SIG-M5 (cell line): Measurements from ENCODE around the gene ABCC1.
A peak's percentile ranks its signal among the peaks of the same experiment; 100 is the strongest.
"Not testable (repeated sequence)": the region's sequence is repeated elsewhere in the genome, so short reads cannot be mapped to it uniquely, and the experiment has no call there.

Source experiments
- DNase-seq: peaks from one replicate; lab custom pipeline; 2025; lab: John Stamatoyannopoulos, UW

The ABCC1 gene

DNA sequence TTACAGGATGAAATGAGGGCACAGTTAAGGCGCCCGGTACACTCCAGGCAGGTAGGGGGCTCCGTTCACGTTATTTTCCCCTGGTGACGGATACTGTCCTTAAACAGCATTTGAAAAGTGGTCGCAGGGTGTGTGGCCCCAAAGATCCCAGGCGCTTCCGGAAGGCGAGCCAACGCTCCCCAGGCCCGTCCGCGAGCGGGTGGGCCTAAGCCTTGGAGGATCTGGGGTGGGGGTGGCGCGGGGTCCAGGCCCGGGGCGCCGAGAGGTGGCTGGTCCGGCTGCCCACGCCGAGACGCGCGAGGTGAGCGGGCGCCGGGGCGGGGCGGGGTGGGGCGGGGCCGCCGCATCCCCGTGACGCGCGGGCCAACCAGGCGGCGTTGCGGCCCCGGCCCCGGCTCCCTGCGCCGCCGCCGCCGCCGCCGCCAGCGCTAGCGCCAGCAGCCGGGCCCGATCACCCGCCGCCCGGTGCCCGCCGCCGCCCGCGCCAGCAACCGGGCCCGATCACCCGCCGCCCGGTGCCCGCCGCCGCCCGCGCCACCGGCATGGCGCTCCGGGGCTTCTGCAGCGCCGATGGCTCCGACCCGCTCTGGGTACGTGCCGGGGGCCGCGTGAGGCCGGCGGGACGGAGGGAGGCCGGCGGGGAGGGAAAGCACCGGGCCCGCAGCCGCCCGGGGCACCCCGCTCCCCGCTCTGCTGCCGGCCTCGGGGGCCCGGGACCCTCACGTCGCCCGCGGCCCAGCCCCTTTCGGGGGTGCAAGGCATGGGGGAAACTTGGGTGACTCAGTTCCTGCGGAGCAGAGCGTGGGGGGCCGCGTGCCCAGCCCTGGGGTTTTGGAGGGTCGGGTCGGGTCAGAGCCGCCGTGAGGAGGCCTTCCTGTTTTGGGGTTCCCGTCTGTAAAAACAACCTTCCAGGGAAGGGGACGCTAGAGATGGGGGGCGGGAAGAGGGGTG, at the start of gene ABCC1:
TSS of gene ABCC1 (plus strand) at position 407 of the 951 bp plus-strand sequence. CDS start at position 543, 136 bp downstream.
- no peak for DNase-seq

DNA sequence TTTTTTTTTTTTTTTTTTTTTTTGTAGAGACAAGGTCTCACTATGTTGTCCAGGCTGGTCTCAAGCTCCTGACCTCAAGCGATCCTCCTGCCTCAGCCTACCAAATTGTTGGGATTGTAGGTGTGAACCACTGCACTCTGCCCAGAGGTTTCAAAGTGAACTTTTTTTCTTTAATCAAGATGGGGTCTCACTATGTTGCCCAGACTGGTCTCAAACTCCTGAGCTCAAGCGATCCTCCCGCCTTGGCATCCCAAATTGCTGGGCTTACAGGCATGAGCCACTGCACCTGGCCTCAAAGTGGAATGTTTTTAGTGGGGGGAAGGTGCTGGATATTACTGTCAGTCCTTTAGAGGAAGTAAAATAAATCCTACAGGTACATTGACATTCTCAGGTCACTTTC, 49.1 kb upstream of the ABCC1 start:
- no peak for DNase-seq

DNA sequence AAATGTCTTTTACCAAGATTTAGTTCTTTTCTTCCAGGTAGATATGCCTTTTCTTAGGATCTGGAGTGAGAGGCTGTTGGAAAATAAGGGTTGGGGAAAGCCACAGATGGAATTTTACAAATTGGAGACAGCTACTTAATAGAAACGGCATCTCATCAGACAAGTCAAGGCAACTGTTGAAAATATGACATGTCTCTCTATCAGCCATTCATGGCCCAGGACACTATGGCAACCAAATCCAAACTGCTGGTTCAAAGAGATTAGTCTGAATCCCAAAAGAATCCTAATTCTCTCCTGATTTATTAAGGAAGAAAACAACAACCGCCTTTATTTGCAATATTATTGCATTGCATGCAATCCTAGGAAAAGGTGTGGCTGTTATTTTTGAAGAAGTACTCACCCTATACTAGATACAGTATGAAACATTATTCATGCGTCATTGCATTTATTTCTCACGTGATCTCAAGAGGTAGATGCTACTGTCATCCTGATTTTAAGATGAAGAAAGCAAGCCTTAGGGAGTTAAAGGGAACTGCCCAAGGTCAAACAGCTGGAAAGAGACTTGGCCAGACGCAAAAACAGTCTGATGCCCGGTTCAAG, 48.4 kb upstream of the ABCC1 start:
- no peak for DNase-seq

DNA sequence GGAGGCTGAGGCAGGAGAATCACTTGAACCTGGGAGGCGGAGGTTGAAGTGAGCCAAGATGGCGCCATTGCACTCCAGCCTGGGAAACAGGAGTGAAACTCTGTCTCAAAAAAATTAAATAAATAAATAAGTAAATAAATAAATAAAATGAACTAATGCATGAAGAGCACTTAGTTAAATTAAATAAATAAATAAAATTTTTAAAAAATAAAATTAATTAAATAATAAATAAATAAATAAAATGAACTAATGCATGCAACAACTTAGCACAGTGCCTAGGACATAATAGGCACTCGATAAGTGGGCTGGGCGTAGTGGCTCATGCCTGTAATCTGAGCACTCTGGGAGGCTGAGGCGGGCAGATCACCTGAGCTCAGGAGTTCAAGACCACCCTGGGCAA, 45.5 kb upstream of the ABCC1 start:
- no peak for DNase-seq

DNA sequence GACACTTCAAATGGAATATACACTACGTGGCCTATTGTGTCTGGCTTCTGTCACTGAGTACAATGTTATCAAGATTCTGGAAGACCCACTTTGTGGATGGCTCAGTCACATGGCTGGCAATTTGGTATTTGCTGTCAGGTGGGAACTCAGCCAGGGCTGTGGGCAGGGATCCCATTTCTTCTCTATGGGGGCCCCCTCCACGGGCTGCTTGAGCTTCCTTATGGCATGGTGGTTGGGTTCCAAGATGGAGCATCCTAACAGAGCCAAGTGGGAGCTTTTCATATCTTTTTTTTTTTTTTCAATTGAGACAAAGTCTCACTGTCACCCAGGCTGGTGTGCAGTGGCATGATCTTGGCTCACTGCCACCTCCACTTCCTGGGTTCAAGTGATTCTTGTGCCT, 43.0 kb upstream of the ABCC1 start:
- no peak for DNase-seq

DNA sequence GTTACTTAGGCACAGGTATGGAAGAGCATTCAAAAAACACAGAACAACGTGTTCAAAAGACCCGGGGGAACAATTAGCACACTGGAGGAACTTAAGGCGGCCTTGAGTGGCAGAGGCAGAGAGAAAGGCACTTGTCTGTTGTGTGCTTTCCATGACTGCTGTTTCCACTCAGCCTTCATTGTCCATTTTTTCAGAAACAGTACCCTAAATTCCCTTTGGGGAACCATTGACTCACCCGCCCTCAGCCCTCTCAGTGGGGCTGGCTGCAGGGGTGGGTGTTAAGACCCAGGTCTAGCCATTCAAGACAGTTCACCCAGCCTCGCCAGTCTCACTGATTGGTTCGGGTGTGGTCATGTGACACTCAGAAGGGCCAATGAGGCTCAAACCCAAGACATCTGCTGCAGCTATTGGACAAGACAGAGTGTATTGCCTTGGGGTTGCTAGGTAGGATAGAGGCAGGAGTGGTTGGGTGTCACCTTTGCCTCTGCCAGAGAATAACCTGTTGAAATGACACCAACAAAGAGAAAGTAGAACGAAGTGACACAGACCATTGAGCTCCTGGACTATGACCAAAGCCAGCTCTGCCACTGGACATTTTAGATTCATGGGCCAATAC, 41.4 kb upstream of the ABCC1 start:
- DNase-seq, result no peak

DNA sequence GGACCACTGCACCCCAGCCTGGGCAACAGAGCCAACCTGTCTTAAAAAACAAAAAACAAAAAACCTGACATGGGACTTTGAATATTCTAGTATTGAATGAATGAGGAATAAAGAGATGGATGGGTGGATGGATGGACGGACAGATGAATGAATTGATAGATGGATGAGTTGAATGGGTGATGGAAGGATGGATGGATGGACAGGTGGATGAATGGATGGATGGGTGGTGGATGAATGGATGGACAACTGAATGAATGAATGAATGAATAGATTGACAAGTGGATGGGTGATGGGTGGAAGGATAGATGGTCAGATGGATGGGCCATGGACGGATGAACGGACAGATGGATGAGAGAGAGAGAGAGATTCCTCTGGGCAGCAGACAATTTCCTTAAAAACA, 38.2 kb upstream of the ABCC1 start:
- DNase-seq, result no peak

DNA sequence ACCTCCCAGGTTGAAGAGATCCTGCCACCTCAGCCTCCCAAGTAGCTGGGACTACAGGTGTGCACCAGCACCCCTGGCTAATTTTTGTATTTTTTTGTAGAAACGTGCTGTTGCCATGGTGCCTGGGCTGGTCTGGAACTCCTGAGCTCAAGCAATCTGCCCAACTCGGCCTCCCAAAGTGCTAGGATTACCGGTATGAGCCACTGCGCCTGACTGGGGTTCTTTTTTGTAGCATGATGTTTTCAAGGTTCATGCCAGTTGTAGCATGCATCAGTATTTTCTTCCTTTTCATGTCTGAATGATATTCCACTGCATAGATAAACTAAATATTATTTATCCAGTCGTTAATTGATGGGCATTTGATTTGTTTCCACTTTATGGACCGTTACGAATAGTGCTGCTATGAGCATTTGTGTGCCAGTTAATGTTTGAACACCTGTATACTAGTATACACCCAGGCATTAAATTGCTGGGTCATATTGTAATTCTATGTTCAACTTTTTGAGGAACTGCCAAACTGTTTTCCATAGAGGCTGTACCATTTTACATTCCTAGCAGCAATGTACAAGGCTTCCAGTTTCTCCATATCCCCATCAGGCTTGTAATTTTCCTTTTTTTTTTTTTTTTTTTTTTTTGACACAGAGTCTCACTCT, 36.2 kb upstream of the ABCC1 start:
- DNase-seq, result no peak

DNA sequence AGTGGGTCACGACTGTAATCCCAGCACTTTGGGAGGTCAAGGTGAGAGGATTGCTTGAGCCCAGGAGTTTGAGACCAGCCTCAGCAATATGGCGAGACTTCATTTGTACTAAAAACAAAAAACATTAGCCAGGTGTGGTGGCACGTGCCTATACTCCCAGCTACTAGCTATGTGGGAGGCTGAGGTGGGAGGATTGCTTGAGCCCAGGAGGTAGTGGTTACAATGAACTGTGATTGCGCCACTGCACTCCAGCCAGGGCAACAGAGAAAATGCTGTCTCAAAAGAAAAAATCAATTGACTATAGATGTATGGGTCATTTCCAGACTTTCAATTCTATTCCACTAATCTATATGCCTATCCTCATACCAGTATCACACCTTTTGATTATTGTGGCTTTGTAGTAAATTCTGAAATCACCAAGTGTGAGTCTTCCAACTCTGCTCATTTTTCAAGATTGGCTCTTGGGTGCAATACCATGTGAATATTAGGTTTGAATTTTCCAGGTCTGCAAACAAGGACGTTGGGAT, 33.8 kb upstream of the ABCC1 start:
- DNase-seq, result no peak

DNA sequence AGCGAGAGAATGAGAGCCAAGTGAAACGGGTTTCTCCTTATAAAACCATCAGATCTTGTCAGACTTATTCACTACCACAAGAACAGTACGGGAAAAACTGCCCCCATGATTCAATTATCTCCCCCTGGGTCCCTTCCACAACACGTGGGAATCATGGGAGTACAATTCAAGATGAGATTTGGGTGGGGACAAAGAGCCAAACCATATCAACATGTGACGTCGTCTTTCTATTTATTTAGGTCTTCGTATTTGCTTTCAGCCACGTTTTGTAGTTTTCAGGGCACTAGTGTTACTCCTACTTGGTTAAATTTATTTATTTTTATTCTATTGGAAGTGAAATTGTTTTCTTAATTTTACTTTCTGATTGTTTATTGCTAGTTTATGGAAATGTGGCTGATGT, 33.1 kb upstream of the ABCC1 start:
- DNase-seq, result no peak

DNA sequence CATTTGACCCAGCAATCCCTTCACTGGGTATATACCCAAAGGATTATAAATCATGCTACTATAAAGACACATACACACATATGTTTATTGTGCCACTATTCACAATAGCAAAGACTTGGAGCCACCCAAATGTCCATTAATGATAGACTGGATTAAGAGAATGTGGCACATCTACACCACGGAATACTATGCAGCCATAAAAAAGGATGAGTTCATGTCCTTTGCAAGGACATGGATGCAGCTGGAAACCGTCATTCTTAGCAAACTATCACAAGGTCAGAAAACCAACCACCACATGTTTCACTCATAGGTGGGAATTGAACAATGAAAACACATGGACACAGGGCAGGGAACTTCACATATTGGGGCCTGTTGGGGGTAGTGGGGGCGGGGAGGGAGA, 31.1 kb upstream of the ABCC1 start:
- DNase-seq, result not testable (repeated sequence)

DNA sequence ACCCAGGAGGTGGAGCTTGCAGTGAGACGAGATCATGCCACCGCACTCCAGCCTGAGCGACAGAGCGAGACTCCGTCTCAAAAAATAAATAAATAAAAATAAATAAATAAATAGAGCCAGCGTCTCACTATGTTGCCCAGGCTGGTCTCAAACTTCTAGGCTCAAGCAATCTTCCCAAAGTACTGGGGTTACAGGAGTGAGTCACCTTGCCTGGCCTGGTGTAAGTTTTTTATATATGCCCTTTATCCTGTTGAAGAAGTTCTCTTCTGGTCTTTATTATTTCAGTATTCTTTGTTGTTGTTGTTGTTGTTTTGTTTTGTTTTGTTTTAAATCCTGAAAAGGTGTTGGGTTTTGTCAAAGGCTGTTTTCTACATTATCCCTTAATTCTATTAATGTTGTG, 30.1 kb upstream of the ABCC1 start:
- DNase-seq, result no peak

DNA sequence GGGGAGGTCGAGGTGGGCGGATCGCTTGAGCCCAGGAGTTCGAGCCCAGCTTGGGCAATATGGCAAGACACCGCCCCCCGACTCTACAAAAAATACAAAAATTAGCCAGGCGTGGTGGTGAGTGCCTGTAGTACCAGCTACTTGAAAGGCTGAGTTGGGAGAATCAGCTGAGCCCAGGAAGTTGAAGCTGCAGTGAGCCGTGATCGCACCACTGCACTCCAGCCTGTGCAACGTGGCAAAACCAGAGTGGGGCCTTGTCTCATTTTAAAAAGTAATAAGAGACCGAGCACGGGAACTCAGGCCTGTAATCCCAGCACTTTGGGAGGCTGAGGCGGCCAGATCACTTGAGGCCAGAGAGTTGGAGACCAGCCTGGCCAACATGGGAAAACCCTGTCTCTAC, 24.4 kb upstream of the ABCC1 start:
- DNase-seq, result no peak

DNA sequence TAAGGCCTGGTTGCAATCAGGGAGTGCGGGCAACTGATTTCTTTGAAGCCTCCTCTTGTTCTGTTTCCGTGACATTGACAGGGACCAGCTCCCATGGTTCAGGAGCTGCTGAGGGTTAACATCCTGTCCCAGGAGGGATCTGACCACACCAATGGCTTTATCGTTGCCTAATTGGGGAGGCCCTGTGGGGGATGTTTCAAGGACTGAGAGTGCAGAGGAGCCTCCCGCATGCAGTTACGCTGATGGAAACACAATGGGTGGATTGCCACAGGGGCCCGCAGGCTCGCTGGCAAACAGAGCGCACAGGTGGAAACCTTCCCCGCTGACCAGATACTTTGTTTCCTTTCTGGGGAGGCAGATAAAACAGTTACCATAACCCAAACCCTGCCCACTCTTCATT, 23.8 kb upstream of the ABCC1 start:
- no peak for DNase-seq

DNA sequence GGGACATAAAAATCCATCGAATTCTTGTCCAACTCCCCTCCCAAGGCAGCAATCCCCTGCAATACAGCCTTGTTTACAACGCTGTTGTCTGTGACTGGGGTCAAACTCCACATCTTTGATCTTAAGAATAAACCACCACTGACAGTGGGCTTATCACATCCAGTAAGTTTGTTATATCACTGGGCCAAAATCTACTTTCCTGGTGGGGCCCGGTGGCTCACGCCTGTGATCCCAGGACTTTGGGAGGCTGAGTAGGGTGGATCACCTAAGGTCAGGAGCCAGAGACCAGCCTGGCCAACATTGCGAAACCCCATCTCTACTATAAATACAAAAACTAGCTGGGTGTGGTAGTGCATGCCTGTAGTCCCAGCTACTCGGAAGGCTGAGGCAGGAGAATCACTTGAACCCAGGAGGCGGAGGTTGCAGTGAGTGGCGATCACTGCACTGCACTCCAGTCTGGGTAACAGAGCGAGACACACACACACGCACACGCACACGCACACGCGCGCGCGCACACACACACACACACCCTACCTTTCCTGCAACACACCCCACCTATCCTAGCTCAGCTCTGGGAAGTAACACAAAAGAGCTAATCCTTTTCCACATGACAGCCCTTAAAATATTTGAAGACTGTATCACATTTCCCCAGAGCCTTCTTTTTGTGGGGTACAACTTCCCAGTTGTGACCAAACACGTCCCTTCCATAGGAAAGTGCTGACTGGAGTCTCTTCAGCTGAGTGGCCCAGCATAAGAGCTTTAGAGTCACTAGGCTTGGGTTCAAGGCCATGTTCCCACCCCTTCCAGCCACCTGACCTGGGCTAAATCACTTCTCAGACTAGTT, 20.9 kb upstream of the ABCC1 start:
- DNase-seq, result no peak

DNA sequence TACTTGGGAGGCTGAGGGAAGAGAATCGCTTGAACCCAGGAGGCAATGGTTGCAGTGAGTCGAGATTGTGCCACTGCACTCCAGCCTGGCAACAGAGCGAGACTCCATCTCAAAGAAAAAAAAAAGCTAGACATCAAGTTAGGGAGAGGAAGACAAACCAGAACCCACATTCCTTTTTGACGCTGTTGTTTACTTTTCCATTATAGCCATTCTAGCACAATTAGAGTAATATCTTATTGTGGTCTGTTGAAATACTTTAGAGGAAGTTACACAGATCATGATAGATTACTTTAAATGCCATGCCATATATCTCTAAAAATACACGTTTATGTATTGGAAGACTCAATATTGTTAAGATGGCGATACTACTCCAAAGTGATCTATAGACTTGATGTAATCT, 16.5 kb upstream of the ABCC1 start:
- no peak for DNase-seq

DNA sequence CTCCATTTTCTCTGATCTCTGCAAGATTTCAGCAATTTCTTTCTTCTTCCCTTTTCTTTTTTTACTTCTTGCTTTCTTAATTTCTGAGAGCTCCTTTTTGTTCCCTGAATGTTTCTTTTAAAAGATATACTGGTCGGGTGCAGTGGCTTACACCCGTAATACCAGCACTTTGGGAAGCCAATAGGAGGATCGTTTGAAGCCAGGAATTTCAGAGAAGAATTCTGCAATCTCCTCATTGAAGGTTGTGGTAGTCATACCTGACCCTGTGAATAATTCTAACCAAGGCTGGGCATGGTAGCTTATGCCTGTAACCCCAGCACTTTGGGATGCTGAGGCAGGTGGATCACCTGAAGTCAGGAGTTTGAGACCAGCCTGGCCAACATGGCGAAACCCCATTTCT, 15.6 kb upstream of the ABCC1 start:
- no peak for DNase-seq

DNA sequence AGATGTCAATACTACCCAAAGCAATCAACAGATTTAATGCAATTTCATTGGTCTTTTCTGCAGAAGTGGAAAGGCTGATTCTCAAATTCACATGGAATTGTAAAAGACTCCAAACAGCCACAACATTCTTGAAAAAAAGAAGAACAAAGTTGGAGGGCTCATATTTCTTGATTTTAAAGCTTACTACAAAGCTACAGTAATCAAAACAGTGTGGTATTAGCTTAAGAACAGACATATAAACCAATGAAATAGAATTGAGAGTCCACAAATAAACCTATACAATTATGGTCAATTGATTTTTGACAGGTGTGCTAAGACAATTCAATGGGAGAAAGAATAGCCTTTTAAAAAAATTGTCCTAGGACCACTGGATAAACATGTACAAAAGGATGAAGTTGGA, 14.4 kb upstream of the ABCC1 start:
- no peak for DNase-seq

DNA sequence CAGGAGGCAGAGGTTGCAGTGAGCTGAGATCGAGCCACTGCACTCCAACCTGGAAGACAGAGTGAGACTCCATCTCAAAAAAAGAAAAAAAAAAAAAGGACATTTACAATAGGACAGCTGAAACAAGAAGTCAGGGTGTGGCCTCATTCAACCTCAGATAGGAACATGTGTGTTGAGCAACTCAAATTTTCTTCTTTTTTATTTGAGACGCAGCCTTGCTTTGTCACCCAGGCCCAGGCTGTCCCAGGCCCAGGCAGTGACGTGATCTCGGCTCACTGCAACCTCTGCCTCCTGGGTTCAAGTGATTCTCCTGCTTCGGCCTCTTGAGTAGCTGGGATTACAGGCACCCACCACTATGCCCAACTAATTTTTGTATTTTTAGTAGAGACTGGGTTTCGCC, 12.6 kb upstream of the ABCC1 start:
- peak; percentile 26 for DNase-seq

DNA sequence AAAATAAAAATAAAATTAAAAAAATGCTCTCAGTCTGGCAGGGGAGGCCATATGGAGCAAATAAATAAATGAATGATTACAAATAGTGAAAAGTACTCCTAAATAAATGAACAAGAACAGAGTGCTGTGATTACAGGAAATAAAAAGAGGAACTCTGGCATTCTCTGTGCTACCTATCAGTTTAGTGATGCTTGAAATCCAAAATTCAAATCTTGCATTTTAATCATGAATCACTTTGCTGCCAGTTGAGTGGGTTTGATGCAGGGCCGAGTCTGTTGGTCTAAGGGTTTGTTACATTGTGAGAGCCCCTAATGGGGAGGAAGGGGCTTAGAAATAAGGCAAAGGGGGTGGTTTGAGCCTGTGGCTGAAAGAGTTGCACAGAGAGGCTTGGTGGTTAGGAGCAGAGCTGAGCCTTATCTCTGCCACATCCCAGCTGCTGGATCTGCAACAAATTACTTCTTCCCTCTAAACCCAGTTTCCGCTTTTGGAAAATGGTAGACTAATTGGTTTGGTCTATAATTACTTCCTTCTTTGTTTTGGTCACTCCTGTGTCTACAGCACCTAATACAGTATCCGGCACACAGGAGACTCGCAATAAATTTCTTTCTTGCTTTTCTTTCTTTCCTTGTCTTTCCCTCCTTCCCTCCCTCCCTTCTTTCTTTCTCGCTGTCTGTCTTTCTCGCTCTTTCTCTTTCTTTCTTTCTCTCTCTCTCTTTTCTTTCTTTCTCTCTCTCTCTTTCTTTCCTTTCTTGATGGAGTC, 6.3 kb upstream of the ABCC1 start:
- no peak for DNase-seq
